HK-2 (cell line): ENCODE results near the gene AP3D1.
A peak's percentile ranks its signal among the peaks of the same experiment; 100 is the strongest.
"Not testable (repeated sequence)": the region's sequence is repeated elsewhere in the genome, so short reads cannot be mapped to it uniquely, and the experiment has no call there.

Source experiments
- DNase-seq: peaks from one replicate; pipeline ENCODE4 v3.0.0-alpha.2; 2018; ENCODE audit not compliant: unreplicated experiment

Gene AP3D1

DNA sequence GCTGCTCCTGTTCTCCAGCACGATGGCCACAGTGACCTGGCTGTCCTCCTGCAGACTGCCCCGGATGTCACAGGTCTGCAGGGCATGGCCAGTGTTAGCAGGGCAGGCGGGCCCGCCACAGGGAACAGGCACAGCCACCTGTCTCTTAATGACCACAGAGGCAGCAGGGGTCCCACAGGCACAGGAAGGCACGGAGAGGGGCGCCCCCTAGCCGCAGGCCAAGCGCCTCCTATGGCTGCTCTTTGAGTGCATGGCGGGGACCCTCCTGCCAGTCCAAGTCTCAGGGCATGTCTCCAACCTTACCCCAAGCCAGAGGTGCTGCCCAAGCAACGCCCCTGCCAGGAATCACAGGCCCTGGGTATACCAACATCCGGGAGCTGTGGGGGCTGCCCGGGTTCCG, 40.5 kb downstream of the AP3D1 start:
- no peak for DNase-seq

DNA sequence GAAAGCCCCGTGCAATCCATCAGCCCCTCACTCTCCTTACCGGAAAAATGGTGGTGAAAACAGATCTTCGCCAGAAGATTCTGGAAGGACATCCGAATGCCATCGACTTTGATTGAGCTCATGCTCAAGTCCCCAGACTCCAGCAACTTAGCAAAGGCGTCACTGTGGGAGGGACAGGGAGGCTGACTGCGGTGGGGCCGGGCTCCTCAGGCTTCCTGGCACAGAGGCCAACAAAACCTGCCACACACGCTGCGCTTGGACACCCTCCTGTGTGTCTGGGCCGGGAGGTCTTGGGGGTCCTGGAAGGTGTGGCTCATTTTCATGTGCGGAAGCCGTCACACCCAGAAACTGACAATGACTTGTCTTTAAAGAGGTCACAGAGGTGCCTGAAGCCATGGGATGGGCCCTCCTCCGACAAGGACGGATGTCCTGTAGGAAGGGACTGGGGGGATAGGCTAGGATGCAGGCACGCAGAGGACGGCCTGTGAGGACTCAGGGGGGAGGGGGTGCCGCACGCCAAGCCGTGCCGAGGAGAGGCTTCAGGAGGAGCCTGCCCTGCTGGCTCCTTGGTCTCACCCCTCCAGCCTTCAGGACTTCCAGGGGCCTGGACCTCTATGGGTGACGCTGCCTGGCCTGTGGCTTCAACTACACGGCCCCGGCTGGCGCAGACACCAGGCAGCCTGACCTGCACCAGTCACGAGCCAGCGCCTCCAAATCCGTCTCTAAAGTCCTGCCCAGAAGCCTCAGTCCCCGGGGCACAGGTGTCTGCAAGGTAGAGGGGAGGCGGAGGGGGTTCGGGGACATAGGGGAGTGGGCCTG, 42.1 kb downstream of the AP3D1 start:
- no peak for DNase-seq

DNA sequence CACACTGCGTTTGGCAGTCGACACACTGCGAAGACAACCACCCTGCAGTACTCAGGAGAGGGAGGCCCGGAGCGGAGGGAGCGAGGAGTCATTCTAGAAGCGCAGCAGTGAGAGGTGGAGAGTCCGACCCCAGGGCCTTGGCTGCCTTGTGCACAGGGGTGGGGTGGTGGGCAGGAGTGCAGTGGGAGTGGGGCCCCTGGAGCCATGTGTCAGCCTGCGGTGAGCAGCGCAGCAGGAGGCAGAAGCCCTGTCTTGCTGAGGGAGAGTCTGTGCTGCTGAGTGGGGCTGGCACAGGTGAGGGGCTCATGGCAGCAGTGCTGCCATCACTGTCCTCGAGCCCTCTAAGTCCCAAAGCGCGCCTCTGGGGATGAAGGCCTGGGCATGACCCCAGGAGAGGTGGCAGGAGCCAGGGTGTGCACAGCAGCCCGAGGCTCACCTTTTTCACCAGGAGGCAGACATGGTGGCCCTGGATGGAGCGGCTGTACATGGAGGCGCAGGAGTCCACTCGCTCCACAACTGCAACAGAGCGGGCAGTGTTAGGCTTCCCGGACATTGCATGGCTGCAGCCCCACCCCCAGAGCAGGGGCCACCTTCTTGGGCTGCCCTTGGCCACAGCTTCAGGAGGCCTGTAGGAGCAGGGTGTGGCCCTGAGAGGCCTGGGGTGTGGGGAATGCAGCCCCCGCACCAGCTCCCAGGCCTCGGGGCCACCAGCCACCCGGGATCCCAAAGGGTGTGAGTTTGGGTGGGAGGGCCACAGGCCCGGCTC, 42.9 kb downstream of the AP3D1 start:
- no peak for DNase-seq

DNA sequence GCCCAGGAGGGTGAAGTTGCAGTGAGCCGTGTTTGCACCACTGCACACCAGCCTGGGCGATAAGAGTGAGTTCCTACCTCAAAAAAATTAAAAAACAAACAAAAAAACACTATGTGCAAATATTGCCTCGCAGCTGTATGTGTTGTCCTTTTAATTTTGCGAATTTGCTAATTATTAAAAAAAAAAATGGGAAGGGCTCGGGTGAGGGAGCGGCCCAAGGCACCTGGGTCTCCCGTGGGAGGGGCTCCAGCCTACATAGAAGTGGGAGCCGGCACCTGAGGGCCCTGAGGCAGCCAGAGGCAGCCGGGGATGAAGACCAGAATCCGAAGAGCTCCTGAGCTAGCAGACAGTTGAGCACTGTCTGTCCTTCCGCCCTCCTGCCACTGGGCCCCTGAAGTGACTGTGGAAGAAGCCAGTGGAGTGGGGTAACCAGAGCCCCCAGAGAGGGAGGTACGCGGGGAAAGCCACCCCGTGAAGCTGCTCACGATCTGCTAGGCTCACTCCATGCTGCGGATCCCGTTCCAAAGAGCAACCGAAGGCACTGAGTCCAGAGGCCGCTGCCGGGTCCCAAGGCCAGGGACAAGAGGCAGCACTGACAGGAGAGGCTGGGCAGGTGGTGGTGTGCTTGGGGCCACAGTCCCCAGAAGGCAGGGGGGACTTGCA, 48.2 kb downstream of the AP3D1 start:
- DNase-seq, result no peak

DNA sequence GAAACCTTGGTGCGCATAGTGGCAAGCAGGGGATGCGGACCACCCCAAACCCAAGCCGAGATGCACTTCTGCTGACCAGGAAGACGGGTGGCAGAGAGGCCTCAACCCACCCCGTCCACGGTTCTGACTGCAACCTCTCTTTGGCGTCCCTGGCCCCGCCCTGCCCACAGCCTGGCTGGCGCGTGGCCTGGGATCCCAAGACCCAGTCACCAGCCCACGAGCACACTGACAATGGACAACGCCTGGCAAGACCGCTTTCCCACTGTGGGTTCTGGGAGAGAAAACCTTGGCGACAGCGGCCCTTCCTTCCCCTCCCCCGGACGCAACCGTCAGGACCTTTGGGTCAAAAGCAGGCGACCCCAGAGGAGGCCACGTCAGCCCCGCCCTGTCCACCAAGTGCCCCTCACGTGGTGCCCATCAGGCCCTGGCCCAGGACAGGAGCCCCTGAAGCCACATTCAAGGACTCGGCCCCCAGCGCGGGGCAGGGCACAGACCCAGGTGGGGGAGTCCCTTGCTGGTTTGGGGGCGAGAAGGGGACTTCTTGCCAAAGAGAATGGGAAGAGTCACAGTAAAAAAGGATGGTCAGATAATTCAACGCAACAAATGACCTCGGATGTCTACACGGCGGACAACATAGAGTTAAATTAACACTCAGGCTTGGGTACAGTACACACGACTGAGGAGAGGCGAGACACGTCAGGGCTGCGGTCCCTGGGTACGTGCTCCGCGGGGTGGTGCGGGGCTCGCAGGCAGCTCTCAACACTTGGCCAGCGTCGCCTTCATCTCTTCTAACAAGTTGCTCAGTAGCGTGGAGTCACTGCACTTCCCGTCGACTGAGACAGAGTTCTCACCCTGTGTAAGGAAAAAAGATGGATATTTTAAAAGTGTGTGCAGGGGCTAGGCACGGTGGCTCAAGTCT, 49.7 kb downstream of the AP3D1 start:
- DNase-seq, result no peak

DNA sequence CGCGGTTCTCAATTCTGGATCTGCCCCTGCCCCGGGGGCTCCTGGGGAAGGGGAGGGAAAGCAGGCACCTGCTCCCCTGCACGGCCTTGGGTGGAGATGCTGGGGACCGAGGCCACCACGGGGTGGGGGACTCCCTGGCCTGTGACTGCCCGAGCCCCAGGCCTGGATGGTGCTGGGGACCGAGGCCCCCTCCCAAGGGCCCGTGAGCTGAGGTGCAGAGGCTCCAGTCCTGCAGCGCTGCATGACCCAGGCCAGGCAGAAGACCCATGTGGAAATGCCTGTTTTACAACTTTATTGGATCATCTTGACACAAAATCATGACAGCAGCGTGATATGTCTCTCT, 50.7 kb downstream of the AP3D1 start:
- no peak for DNase-seq

DNA sequence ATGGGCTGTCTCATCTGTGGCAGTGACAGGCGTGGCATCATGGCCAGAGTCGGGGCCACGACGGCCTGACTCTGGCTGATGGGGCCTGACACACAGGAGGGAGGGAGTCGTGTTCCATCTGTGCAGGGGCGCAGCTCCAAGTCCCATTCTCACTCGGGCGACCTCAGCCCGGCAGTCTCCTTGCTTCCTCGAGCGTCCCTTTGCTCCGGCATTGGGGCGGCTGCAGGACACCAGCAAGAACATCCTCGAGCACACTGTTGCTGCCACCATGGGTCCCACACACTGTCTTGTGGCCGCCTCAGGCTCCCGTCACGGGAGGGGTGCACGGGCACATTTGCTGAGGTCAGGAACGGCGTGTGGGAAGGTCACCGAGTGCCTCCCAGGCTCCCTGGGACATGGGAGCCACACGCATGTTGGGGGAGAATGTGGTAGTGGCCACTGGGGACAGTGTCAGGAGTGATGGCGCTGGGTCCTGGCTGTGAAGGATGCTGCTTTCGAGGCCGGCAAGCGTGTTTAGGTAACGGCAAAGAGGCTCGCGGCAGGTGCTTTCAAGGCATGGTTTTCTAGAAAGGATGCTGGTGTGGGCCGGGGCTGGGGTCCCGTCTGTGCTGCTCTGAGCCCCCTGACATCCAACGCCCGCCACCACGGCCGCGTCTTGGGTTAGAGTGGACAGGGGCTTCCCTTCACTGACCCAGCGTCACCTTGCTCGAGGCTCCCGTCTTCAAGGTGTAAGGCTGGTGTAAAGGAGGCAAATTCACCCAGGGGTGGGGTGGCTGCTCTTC, 51.2 kb downstream of the AP3D1 start:
- DNase-seq, result no peak

DNA sequence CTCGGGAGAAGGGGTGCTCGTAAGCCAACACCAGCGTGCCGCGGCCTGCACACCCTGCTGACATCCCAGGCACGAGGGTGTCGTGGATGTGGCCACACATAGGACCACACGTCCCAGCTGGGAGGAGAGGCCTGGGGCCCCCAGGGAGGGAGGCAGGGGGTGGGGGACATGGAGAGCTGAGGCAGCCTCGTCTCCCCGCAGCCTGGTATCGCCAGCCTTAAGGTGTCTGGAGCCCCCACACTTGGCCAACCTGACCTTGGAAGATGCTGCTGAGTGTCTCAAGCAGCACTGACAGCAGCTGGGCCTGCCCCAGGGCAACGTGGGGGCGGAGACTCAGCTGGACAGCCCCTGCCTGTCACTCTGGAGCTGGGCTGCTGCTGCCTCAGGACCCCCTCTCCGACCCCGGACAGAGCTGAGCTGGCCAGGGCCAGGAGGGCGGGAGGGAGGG, 52.3 kb downstream of the AP3D1 start:
- DNase-seq, result no peak

DNA sequence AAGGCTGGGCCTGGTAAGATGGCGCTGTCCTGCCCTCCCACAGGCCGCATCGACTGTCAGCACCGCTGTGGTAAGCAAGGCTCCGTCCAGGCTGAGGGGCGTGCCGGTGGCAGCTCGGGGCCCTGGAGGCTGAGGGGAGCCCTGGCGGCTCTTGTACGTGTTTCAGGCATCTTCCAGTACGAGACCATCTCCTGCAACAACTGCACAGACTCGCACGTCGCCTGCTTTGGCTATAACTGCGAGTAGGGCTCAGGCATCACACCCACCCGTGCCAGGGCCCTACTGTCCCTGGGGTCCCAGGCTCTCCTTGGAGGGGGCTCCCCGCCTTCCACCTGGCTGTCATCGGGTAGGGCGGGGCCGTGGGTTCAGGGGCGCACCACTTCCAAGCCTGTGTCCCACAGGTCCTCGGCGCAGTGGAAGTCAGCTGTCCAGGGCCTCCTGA, 53.5 kb downstream of the AP3D1 start:
- DNase-seq, result no peak

DNA sequence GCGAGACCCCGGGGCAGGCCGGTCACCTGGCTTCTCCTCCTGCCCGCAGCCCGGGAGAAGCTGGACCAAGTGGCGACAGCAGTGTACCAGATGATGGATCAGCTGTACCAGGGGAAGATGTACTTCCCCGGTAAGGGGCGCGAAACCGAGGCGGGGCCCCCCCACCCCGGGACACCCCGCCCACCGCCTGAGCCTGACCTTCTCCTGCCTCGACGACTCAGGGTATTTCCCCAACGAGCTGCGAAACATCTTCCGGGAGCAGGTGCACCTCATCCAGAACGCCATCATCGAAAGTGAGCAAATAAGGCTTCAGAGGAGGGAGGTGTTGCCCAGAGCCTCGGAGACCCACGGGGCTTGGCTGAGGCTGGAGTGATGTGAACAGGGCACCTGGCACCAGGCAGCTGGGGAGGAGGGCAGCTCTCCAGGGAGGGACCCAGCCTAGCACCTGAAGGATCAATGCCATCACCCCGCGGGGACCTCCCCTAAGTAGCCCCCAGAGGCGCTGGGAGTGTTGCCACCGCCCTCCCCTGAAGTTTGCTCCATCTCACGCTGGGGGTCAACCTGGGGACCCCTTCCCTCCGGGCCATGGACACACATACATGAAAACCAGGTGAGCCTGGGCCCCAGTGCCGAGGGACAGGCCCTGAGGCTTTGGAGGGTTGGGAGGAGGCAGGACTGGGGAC, 54.0 kb downstream of the AP3D1 start:
- DNase-seq, result no peak

DNA sequence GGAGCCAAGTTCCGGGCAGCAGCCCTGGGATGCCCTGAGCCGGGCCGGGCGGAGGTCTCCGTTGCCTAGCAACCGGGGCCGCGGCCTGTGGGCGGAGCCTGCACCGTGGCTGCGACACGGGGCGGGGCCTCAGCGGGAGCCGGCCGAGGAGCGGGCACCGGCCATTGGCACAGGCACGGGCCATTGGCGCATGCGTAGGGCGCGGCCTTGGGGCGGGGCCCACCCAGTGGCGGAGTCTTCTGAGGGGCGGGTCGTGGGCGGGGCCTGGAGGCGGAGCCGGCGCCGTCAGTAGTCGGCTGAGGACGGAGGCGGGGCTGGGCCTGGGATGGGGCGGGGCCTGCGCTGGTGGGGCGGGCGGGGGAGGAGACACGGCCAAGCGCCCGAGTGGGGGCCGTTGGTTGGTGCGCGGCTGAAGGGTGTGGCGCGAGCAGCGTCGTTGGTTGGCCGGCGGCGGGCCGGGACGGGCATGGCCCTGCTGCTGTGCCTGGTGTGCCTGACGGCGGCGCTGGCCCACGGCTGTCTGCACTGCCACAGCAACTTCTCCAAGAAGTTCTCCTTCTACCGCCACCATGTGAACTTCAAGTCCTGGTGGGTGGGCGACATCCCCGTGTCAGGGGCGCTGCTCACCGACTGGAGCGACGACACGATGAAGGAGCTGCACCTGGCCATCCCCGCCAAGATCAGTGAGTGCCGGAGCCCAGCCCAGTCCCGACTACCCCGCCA, 54.7 kb downstream of the AP3D1 start, which contains the start of gene IZUMO4:
Gene IZUMO4 (plus strand): TSS at position 436 of the 723 bp plus-strand sequence. CDS start 31 bp downstream, at position 467.
- DNase-seq, result peak; percentile 100

DNA sequence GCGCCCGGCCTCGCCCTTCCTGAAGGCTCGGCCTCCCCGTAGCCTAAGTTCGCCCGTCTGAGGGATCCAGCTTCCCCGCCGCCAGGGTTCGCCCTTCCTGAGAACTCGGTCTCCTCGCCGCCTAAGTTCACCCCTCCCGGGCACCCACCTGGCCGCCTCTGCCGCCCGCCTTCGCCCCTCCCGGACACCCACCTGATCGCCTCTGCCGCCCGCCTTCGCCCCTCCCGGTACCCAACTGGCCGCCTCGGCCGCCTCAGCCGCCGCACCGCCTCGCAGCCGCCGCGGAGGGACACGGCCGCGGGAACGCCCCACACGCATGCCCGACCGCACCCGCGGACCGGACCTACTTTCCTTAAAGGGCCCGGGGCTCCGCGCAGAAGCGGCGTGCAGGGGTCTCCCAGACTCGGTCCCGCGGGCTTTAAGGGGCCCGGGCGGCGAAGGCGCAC, 55.3 kb downstream of the AP3D1 start, which contains the start of gene MOB3A:
Gene MOB3A (minus strand): TSS at position 293 of the 446 bp plus-strand sequence. CDS start 17,766 bp downstream, outside the sequence.
- DNase-seq, result peak; percentile 92

DNA sequence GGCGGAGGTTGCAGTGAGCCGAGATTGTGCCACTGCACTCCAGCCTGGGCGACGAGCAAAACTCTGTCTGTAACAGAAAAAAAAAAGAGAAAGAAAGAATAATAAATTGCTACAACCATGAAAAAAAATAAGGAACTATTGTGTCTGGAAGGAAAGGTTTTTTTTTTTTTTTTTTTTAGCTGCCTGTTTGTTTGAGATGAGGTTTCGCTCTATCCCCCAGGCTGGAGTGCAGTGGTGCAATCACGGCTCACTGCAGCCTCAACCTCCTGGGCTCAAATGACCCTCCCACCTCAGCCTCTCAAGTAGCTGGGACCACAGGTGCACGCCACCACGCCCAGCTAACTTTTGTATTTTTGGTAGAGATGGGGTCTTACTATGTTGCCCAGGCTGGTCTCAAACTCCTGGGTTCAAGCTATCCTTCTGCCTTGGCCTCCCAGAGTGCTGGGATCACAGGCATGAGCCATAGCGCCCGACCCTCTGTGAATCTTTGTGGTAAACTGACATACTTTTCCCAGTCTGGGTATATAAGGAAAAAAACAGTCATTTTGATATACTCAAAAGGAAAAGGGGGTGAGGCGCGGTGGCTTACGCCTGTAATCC, 59.3 kb downstream of the AP3D1 start:
- DNase-seq, result not testable (repeated sequence)

DNA sequence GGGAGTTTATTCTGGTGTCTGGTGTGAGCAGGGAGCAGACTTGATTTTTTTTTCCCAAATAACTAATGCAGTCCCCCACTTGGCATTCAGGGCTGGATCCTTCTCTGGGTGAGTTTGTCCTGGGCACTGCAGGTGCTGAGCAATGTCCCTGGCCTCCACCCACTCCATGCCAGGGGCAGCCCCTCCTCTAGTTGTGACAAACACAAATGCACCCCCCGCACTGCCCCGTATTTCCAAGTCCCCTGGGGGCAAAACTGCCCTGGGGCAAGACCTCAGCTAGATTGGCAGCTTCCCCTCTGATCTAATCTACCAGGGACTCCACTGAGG, 61.7 kb downstream of the AP3D1 start:
- no peak for DNase-seq

DNA sequence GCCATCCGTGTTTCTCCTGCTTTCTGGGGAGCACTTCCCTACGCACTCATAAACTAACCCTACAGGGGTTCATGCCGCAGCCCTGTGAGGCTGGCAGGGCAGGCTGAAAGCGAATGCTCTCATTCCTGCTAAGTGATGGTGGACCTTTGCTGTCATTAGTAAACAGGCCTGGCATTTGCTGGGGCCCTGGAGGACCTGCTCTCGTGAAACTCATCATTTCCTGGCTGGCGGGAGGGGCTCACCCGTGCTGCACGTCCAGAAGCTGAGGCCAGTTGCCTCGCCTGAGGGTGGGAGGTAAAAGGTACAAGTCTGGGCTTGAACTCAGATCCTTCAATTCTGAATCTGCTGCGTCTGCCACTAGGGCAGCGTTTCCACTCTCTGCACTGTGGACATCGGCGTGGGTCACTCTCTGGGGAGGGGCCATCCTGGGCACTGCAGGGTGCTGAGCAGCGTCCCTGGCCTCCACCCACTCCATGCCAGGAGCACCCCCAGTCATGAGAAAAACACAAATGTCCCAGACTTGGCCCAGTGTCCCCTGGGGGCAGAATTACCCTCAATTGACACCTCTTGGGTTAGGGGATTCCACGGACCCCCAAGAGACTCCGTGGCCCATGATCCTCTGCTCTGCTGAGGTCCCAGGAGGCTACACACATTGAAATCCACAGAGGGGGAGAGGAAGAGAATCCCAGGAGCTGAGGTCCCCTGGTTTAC, 62.2 kb downstream of the AP3D1 start:
- DNase-seq, result no peak

DNA sequence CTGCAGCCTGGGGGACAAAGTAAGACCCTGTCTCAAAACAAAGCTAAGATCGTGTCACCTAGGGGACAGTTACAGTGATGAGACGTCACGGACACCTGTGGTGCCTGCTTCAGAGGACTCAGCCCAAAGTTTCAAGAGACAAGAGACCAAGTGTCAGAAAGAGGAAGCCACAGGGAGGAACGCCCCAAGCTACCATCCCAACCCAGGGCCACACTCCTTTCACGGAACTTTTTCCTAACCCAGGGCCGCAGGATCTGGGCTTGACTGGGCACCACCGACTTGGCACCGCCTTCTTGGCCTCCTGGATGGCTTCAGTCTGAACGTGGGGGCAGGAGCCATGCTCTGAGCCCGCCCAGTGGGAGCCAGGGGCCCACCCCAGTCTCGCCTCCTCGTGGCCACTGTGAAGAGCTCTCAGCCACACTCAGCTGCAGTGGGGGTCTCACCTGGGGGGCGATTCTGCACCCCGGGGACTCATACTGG, 63.7 kb downstream of the AP3D1 start:
- DNase-seq, result no peak

DNA sequence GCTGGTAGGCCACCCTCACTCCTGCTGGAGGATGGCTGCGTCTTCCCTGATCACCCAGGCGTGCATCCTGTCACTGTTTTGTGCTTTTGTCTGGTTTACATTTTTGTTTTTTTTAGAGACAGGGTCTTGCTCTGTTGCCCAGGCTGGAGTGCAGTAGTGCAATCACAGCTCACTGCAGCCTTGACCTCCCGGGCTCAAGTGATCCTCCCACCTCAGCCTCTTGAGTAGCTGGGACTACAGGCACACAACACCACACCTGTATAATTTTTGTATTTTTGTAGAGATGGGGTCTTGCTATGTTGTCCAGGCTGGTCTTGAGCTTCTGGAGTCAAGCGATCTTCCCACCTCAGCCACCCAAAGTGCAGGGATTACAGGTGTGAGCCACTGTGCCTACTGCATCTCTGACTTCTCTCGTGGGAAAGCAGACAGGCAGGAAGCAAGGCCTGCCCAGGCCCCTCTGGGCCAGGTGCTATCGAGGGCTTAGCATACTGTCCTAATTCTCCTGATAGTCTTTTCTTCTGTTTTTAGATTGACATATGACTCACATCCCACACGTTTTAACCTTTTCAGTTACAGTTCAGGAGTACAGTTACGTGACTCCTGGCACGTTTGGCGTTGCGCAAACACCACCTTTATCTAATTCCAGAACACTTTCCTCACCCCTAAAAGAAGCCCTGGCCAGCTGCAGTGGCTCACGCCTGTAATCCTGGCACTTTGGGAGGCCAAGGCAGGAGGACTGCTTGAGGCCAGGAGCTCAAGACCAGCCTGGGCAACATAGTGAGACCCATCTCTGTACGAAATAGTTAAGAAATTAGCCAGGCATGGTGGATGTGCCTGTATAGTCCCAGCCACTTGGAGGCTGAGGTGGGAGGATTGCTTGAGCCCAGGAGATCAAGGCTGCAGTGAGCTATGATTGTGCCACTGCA, 64.4 kb downstream of the AP3D1 start:
- peak; percentile 82 for DNase-seq
